GM12892 (cell line): ENCODE results near the gene UGT8.

ENCODE experiments used
- DNase-seq: peaks from one replicate; pipeline ENCODE4 v3.0.0; 2011; ENCODE audit not compliant: insufficient read length
- FAIRE-seq: peaks from 2 replicates; lab custom pipeline; 2011; peaks lifted over from hg19 to GRCh38; lab: Jason Lieb, UNC
- POLR2A ChIP-seq: IDR thresholded peaks from 2 replicates; pipeline ENCODE4 v1.6.1; 2011; ENCODE audit warnings: low read depth, low read length, control low read depth
- POLR2AphosphoS5 ChIP-seq: IDR thresholded peaks from 2 replicates; pipeline ENCODE4 v1.6.1; 2011; ENCODE audit warnings: low read depth, low read length, control low read depth
- TAF1 ChIP-seq: IDR thresholded peaks from 2 replicates; pipeline ENCODE4 v1.6.1; 2011; ENCODE audit warnings: low read depth, mild to moderate bottlenecking, control low read depth, low read length, borderline replicate concordance

Gene UGT8

GRCh38 chr4:114701491-114701890 is 102.9 kb downstream of the UGT8 start:
- TF ChIP-seq POLR2A (no peak), TAF1 (no peak), POLR2AphosphoS5 (no peak)
- no peak for FAIRE-seq
- no peak for DNase-seq

DNA sequence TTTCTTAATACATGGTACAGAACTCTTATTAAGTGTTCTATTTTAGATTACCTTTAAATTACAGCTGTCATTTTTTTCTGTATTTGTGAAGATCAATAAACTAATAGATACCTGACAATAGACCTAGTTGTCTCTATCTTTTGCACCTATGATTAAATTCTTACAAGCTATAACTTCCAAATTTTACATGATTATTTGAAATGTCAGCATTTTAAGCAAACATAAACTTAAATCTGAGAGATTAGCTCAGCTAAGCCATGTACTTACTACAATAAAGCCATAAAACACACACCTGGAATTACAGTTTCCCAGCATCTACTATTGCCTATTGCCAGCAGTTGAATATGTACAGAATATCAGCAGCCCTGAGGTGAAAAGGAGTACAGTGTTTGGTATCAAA is 118.8 kb downstream of the UGT8 start:
- no peak for TF ChIP-seq TAF1
- TF ChIP-seq POLR2A, result no peak
- no peak for DNase-seq
- FAIRE-seq, result no peak

- no peak for TF ChIP-seq POLR2A
- no peak for TF ChIP-seq TAF1
- TF ChIP-seq POLR2AphosphoS5, result no peak
- no peak for DNase-seq
- FAIRE-seq, result no peak
Observed at GRCh38 chr4:114725066-114725465, 126.5 kb downstream of the UGT8 start.

DNA sequence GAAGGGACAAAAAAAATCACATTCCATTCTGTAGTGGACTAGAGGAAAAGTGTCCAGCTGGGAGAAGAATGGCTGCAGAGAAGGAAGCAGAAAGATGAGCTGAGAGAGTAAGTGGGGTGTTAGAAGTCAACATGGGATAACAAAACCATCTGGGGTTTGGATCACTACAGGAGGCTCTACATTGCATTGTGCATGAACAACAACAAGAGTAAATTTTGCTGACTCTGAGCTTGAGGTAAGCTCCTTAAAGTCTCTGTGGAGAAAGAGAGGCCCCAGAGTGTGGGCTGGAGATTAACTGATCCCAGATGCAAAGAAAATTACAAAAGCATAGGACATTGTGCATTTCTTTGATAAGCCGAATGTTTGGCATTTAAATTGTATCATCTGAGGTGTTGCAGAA is 128.9 kb downstream of the UGT8 start:
- DNase-seq, result no peak
- no peak for TF ChIP-seq TAF1
- TF ChIP-seq POLR2A, result no peak
- TF ChIP-seq POLR2AphosphoS5, result no peak
- FAIRE-seq, result no peak
